GM21515 (cell line): Measurements from ENCODE around the gene ATP13A1.
"Not testable (repeated sequence)": the region's sequence is repeated elsewhere in the genome, so short reads cannot be mapped to it uniquely, and the experiment has no call there.

Experiments
- ATAC-seq: cut with Tn5 transposase; IDR thresholded peaks from one replicate; pipeline ENCODE4 v1.9.1; 2021; ENCODE audit not compliant: unreplicated experiment

Gene ATP13A1

DNA sequence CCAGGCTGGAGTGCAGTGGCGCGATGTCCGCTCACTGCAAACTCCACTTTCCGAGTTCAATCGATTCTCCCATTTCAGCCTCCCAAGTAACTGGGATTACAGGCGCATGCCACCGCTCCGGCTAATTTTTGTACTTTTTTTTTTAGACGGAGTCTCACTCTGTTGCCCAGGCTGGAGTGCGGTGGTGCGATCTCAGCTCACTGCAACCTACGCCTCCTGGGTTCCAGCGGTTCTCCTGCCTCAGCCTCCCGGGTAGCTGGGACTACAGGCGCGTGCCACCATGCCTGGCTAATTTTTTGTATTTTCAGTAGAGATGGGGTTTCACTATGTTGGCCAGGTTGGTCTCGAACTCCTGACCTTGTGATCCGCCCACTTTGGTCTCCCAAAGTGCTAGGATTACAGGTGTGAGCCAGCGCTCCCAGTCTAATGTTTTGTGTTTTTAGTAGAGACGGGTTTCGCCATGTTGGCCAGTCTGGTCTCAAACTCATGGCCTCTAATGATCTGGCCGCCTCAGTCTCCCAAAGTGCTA, 2.0 kb upstream of the ATP13A1 start:
- not testable (repeated sequence) for ATAC-seq

DNA sequence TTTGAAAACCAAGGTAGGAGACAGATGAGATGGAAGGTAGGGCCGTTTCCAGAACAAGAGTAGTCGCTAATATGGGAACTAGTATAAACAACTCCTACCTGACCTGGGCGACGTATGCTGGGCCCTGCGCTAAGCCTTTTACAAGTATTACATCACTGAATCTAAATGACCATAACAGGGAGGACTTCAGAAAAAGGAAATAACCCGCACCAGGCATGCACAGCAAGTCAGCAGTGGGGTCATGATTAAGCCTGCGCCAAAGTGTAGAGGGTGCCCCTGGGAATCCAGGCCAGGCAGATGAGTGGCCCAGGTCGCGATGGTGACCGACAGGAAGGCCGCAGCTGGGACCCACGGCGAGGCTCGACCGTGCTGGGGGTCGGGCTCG, 613 bp downstream of the ATP13A1 start:
- ATAC-seq, result no peak

DNA sequence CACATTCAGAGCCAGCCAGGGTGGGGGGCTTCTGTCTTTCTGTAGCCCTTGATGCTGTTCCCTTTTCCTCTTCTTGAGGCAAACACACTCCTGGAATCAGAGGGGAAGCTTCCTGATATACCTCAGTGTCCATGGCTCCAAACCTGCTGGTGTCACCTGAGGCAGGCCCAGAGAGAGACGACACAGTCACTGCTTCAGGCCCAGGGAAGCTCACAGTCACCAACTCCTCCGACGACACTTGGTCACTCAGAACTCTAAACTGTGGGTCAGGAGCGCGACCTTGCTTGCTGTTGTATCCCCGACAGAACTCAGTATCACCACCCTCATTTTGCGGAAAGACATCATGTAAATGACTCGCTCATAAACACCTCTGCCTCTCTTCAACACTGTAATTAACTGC, 1.1 kb downstream of the ATP13A1 start:
- no peak for ATAC-seq

DNA sequence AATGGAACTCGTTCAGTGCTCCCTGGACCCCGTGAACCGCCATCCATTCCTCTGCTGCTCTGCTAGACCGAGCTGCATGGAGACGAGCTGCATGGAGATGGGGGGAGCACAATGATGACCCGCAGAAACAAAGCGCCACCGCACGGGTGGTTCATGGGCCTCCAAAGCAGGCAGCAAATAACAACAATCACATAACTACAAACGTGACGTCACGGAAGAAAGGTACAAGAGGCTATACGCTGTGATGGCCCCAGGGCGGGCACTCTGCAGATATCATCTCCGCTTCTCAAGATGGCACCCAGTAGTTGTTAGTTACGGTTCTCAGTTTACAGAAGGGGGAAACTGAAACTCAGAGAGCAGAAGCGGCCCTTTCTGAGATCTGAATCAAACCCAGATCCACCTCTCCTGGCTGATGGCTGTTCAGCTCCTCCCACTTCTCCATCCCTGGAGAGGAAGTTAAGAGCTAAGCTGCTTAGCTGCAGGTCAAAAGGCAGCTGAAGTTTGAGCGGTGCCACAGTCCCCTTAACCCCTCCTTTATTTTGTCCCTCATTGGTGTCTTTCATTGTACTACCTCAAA, 1.7 kb downstream of the ATP13A1 start:
- ATAC-seq, result peak; percentile 38

- no peak for ATAC-seq
Observed at GRCh38 chr19:19661141-19661674, 2.3 kb downstream of the ATP13A1 start.

DNA sequence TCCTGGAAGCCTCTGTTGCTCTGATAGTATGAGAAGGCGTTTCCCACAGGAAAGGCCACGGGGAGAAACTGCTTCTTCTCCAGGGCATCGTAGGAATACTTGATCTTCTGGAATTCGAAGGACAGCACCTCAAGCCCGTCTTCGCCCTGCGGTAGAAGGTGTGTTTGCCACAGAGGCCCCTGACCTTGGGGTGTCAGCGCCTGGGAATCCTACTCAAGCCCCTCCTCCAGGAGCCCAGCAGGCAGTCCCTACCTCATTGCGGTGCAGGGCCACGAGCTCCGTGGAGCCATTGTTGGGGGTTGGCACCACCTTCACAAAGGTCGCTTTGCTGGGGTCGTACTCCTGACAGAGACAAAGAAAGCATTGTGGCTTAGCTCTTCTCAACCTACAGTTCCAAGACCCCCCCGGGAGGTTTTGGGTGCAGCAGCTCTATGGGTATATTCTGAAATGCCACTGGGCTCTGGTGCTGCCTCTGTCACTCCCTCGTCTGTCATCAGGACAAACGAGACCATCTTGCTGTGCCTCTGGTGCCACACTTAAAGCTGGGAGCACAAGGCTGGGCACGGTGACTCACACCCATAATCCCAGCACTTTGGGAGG, 3.7 kb downstream of the ATP13A1 start:
- ATAC-seq, result no peak

DNA sequence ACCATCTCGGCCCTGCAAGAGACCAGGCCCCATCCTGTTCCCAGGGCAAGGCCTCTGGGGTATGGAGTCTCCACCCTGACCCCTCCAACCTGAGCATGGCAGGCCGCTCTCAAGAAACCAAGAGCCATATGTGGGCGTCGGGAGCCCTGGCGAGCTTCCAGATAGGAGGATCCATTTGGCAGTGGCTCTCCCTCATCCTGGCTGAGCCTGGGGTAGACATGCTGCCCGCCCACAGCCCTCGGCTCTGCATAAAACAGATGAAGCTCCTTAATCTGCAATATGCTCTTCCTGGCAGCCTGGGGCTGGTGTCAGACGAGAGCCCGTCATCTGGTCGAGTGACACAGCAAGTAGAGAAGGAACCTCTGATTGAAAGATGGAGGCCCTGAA, 6.1 kb downstream of the ATP13A1 start:
- no peak for ATAC-seq

- ATAC-seq, result no peak
Observed at GRCh38 chr19:19656451-19657396, 6.8 kb downstream of the ATP13A1 start.

- no peak for ATAC-seq
Observed at GRCh38 chr19:19655641-19656343, 7.7 kb downstream of the ATP13A1 start.

DNA sequence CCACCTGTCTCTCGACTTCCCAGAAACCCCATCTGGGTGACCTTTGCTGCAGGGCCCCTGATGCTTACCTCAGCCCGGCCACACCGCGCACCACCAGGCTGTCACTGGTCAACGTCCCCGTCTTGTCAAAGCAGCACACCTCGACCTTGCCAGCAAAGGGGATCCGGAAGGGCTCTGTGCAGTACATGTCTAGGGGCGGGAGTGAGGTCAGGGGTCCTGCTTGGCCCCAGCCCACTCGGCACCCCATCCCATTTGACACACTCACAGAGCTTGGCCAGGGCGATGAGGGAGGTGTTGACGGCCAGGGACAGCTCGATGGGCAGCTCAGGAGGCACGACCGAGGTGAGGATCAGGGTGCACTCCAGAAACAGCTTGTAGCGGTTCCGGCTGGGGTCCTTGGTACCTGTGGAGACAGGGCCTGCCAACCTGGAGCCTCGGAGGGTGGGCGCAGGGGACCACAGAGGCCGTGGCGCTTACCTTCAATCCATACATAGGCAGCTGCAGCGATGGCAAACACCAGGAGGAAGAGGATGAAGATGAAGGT, 8.4 kb downstream of the ATP13A1 start:
- no peak for ATAC-seq

- ATAC-seq, result no peak
Observed at GRCh38 chr19:19654441-19654840, 9.0 kb downstream of the ATP13A1 start.

DNA sequence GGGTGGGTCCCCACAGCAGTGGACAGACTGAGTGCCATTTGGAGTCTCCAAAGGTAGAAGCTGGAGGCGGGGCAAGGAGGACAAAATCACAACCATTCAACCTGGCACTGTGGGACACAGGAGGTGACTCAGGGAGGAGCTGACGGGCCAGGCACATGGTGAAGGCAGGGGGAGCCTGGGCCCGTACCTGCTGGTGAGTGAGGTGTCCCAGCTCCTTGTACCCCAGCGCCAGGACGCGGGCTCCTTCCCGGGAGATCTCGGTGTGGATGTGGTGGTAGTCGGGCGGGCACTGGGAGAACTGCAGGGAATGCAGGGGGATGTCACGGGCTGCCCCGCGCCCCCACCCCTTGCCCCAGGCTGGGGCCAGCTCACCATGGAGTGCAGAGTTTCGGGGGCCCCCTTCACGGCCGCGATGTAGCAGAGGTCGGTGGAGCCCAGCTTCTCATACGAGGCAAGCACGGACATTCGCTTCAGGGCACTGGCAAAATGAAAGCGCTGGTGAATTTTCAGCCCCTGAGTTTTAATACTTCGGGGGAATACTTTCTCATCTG, 9.8 kb downstream of the ATP13A1 start:
- ATAC-seq, result no peak

GRCh38 chr19:19652482-19653295, 10.8 kb downstream of the ATP13A1 start:
- no peak for ATAC-seq

DNA sequence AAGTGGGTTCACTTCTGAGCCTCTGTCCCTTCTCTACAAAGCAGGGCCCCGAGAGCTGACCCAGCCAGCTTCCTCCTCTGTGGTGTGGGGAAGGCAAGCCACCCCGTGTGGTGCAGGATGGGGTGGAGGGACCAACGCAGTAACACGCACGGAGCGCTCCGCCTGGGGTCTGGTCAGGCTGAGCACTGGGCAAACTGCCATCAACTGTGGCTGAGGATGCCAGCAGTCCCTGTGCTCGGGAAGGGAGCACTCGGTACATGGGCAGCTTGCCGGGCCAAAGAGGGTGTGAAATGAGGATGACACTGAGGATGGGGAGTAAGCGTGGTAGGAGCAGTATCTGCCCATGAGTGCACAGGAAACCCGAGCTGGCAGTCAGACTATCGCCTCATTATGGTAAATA, 12.4 kb downstream of the ATP13A1 start:
- no peak for ATAC-seq

DNA sequence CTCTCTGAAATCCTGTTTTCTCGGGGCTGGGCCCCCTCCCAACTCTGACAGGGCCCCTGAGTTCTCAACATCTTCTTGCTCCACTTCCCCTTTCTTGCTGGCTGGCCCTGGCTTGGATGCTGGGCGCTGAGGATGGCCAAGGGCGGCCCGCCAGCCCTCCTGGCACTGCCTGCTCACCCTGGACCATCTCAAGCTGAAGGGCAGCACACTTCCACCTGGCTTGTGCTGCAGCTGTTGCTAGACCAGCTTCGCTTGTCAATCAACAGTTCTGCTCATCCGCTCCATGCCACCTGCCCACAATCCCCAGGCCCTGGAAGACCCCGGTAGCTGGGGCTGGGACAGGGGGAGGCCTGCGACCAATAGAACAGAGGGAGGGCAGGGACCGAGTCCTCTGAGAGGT, 13.1 kb downstream of the ATP13A1 start:
- ATAC-seq, result no peak

GRCh38 chr19:19649580-19649995, 13.9 kb downstream of the ATP13A1 start:
- ATAC-seq, result no peak

- ATAC-seq, result no peak
Observed at GRCh38 chr19:19649155-19649554, 14.3 kb downstream of the ATP13A1 start.

GRCh38 chr19:19647037-19647835, 16.2 kb downstream of the ATP13A1 start:
- ATAC-seq, result no peak
